Pulmonary artery endothelial cell (primary cell): ENCODE measurements around the gene NR1H3. TPM values are rescaled to one million over a fixed set of nuclear protein-coding genes. Genes with fewer than 3 reads are reported as not detected.
"Not testable (repeated sequence)": the region's sequence is repeated elsewhere in the genome, so short reads cannot be mapped to it uniquely, and the experiment has no call there.

ENCODE experiments used
- DNase-seq: peaks from one replicate; pipeline ENCODE4 v3.0.0-alpha.2; 2011; ENCODE audit warnings: low read depth, low spot score
- total RNA-seq: library from RNA; depleted of rRNA; stranded (reverse); fragments of >200 nt; gene quantifications from 2 replicates; pipeline ENCODE4 v1.2.3, GENCODE V29; 2014

NR1H3 gene
- total RNA-seq, 1 donor from 2014 or later: 5.5 TPM

DNA sequence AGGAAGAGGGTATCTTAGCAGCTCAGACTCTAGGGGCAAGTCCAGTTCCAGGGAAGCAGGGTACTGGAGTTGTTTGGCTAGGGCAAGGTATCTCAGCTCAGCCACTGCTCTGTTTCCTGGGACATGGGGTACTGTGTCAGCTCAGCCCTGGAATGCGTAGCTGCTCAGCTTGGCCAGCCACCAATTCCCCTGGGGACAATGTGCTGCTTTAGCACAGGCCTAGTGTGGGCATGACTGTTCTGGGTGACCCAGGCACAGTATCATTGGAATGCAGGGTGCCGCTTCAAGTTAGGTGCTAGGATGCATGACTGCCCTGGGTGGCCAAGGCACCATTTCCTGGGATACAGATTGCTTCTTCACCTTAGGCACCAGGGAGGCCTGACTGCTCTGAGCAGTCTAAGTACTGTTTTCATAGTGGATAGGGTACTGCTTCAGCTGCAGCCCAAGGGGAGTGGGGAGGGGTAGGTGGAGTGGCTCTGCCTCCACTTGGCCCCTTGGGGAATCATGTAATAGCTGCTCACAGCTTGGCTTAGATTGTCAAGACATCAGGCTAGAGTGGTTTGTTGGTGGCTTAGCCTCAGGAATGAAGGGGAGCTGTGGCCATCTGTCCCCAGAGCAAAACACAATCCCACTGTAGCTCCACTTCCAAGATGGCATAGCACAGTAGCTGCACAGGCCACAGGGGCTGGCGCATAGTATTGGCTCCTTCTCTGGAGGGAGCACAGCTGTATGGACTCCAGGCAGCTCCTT, 48.1 kb downstream of the NR1H3 start:
- DNase-seq: no peak

- DNase-seq: no peak
Measured at GRCh38 chr11:47306484-47306844, 48.7 kb downstream of the NR1H3 start.

DNA sequence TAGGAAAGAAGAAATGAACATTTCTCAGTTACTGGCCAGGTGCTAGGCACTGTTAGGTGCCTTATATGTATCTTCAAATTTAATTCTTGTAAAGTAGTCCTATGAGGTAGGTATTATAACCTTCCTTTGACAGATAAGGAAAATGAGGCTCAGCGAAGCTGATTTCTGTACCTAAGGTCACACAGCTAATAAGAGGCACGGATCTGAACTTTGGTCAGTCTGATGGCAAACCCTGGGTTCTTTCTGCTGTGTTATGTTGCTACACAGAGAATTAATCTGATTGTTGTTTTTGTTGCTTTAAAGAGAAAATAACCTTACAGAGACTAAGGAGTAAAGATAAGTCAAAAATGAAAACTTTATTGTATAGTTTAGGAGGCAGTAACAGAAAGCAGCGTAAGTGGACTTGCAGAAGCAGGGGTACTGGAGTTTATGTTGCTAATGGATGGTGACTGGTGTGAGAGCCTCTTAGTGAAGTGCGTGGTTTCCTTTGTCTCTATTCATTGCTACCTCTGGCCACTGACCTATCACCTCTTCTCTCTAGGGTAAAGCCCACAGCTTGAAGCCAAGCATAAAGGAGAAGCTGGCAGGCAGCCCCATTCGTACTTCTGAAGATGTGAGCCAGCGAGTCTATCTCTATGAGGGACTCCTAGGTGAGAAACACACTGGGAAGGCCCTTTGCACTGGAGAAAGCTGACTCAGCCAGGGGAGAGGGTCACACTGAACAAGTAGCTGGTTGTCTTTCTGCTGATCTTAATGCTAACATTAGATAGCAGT, 50.4 kb downstream of the NR1H3 start:
- DNase-seq: no peak

DNA sequence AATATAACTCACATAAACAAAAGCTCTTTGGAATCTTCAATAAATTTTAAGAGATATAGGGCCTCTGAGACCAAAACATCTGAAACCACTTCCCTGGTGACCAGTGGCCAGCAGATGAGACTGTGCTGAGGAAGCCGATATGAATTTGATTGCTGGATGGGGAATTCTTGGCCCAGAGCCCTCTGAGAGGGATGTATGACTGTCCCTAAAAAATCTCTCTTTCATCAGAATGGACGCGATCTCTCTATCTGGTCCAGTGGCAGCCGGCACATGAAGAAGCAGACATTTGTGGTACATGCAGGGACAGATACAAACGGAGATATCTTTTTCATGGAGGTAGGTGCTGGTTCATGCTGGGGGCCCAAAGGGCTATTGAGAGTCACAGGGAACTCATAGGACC, 57.2 kb downstream of the NR1H3 start:
- no peak for DNase-seq

DNA sequence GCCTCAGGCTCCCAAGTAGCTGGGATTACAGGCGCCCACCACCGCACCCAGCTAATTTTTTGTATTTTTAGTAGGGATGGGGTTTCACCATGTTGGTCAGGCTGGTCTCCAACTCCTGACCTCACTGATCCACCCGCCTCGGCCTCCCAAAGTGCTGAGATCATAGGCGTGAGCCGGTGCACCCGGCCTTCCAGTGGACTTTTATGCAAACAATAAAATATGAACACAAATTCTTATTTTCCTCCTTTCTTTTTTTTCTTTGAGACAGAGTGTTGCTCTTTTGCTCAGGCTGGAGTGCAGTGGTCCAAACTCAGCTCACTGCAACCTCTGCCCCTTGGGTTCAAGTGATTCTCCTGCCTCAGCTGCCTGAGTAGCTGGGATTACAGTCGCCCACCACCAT, 58.7 kb downstream of the NR1H3 start:
- DNase-seq: not testable (repeated sequence)

DNA sequence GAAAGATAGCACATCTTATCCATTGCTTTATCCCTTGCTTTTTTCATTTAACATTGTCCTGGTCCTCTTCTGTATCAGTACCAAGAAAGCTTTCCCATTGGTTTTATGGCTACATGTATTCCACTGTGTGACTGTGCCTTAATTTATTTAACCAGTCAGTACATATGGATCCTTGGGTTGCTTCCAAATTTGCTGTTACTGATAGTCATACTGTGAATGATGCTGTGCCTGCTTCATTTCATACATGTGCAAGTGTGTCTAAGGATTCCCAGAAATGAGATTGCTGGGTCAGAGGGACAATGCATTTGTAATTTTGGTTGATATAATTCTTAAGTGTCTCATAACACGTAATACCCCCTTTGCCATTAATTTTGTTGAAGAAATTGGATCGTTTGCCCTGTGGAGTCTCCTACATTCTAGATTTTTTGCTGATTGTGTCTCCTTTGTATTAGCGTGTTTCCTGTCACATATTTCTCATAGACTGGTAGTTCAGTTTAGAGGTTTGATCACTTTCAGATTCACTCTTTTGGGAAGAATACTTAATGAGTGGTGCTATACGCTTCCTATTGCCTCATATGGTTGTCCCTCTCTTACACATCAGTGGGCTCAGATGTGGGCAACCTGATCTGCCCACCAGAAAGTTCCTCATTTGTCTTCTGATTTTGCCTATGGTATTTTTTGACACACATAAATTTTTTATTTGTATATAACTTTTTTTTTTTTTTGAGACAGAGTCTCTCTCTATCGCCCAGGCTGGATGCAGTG, 59.5 kb downstream of the NR1H3 start:
- no peak for DNase-seq

- no peak for DNase-seq
Measured at GRCh38 chr11:47318166-47318565, 60.4 kb downstream of the NR1H3 start.

Other genes starting within 250 kb of the NR1H3 start
- gene ARFGAP2, start 81.1 kb upstream of the NR1H3 start, total RNA-seq: 81.7 and 89.5 TPM in 2 replicates
- gene PACSIN3, start 71.6 kb upstream of the NR1H3 start, total RNA-seq: 13.3 and 14.3 TPM in 2 replicates
- 62.7 and 72.3 TPM in 2 replicates for gene DDB2, start 43.0 kb upstream of the NR1H3 start, total RNA-seq
- 16.9 and 24.3 TPM in 2 replicates for gene ACP2, start 9.2 kb upstream of the NR1H3 start, total RNA-seq
- gene MADD, start 12.1 kb downstream of the NR1H3 start, total RNA-seq: 12.5 and 17.2 TPM in 2 replicates
- not detected in 2 replicates for gene MYBPC3, start 94.7 kb downstream of the NR1H3 start, total RNA-seq
- not detected in 2 replicates for gene SPI1, start 120.6 kb downstream of the NR1H3 start, total RNA-seq
- 60.8 and 77.0 TPM in 2 replicates for gene SLC39A13, start 150.6 kb downstream of the NR1H3 start, total RNA-seq
- gene PSMC3, start 168.4 kb downstream of the NR1H3 start, total RNA-seq: 196 and 355 TPM in 2 replicates
- gene RAPSN, start 191.1 kb downstream of the NR1H3 start, total RNA-seq: 0.14 and 0.26 TPM in 2 replicates